Stimulated activated naive CD8-positive, alpha-beta T cell treated with anti-CD3 and anti-CD28 coated beads, Interleukin-15, amount 100 ng/mL, for 72 hours (primary cell): ENCODE measurements around the gene CARD6.
"Not testable (repeated sequence)": the region's sequence is repeated elsewhere in the genome, so short reads cannot be mapped to it uniquely, and the experiment has no call there.

Experiments
- ATAC-seq: fragments of 150-1000 bp; cut with Tn5 transposase; 2 replicates; pipeline ENCODE4 v1.10.0; 2021; ENCODE audit warnings: mild to moderate bottlenecking, moderate library complexity
- DNase-seq, 2 donors: peaks; one replicate each; pipeline ENCODE4 v3.0.0; 2021 to 2022
- H3K27ac Mint-ChIP-seq, 2 donors: one replicate each; pipeline ENCODE4 v1.8.0; 2022; ENCODE audit warnings: mild to moderate bottlenecking in 2 of 2, mixed read lengths in 2 of 2, moderate library complexity in 2 of 2
- H3K27me3 Mint-ChIP-seq: one replicate; pipeline ENCODE4 v1.8.0; 2022; ENCODE audit warnings: mixed read lengths
- H3K4me1 Mint-ChIP-seq: one replicate; pipeline ENCODE4 v1.8.0; 2022; ENCODE audit warnings: mild to moderate bottlenecking, mixed read lengths
- H3K4me3 Mint-ChIP-seq, 2 donors: one replicate each; pipeline ENCODE4 v1.8.0; 2022; ENCODE audit warnings: mild to moderate bottlenecking in 2 of 2, mixed read lengths in 2 of 2, moderate library complexity in 1 of 2
- H3K9me3 Mint-ChIP-seq, 2 donors: one replicate each; pipeline ENCODE4 v1.8.0; 2022; ENCODE audit warnings: mixed read lengths in 2 of 2

CARD6 gene

GRCh38 chr5:40838086-40838485 lies 3.1 kb upstream of the CARD6 start:
- H3K9me3 Mint-ChIP-seq, result no peaks in the 10 kb centered on the region
- DNase-seq, result no peak
- H3K27me3 Mint-ChIP-seq, result peaks cover 12% of the 10 kb centered on the region
- no peak overlapping the region for H3K27ac Mint-ChIP-seq
- H3K4me3 Mint-ChIP-seq, result no peak overlapping the region
- no peak for ATAC-seq
- peaks cover 24% of the 10 kb centered on the region for H3K4me1 Mint-ChIP-seq

GRCh38 chr5:40842351-40842750 lies 1.2 kb downstream of the CARD6 start:
- Mint-ChIP-seq H3K27ac (peak overlapping the region in 1 of 2 donors; percentile 33), H3K9me3 (no peaks in the 10 kb centered on the region), H3K4me1 (peaks cover 7% of the 10 kb centered on the region), H3K27me3 (peaks cover 19% of the 10 kb centered on the region), H3K4me3 (no peak overlapping the region)
- ATAC-seq (no peak), DNase-seq (no peak)

DNA sequence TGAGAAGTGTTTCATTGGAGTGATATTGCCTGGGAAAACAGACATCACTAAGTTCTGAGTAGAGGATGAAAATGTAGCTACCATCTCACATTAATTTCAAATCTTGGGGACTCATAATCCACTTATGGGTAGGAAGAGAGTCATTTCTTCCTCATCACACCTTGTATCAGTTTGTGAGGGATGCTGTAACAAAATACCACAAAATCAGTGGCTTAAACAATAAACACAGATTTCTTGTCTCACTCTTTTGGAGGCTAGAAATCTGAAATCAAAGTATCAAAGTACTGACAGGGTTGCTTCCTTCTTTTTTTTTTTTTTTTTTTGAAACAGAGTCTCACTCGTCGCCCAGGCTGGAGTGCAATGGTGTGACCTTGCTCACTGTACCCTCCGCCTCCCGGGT lies 3.4 kb downstream of the CARD6 start:
- H3K27ac Mint-ChIP-seq, result no peak overlapping the region
- peaks cover 21% of the 10 kb centered on the region for H3K27me3 Mint-ChIP-seq
- H3K9me3 Mint-ChIP-seq, result no peaks in the 10 kb centered on the region
- DNase-seq (no peak), ATAC-seq (no peak)
- peaks cover 7% of the 10 kb centered on the region for H3K4me1 Mint-ChIP-seq
- H3K4me3 Mint-ChIP-seq, result no peak overlapping the region

- H3K4me1 Mint-ChIP-seq, result peaks cover 4% of the 10 kb centered on the region
- no peak overlapping the region for H3K27ac Mint-ChIP-seq
- DNase-seq (no peak), ATAC-seq (no peak)
- H3K9me3 Mint-ChIP-seq, result no peaks in the 10 kb centered on the region
- peaks cover 19% of the 10 kb centered on the region for H3K27me3 Mint-ChIP-seq
- H3K4me3 Mint-ChIP-seq, result no peak overlapping the region
Observed at GRCh38 chr5:40846371-40846770, 5.2 kb downstream of the CARD6 start.

GRCh38 chr5:40847525-40847924 lies 6.4 kb downstream of the CARD6 start:
- no peak overlapping the region for H3K27ac Mint-ChIP-seq
- H3K4me3 Mint-ChIP-seq, result no peak overlapping the region
- H3K4me1 Mint-ChIP-seq, result no peaks in the 10 kb centered on the region
- H3K27me3 Mint-ChIP-seq, result peaks cover 15% of the 10 kb centered on the region
- H3K9me3 Mint-ChIP-seq, result no peaks in the 10 kb centered on the region
- ATAC-seq (no peak), DNase-seq (no peak)

- H3K4me3 Mint-ChIP-seq, result no peak overlapping the region
- no peak for DNase-seq
- H3K27ac Mint-ChIP-seq, result no peak overlapping the region
- no peak for ATAC-seq
- no peaks in the 10 kb centered on the region for H3K9me3 Mint-ChIP-seq
- peaks cover 5% of the 10 kb centered on the region for H3K27me3 Mint-ChIP-seq
- H3K4me1 Mint-ChIP-seq, result no peaks in the 10 kb centered on the region
Observed at GRCh38 chr5:40853632-40854192, 12.5 kb downstream of the CARD6 start.

DNA sequence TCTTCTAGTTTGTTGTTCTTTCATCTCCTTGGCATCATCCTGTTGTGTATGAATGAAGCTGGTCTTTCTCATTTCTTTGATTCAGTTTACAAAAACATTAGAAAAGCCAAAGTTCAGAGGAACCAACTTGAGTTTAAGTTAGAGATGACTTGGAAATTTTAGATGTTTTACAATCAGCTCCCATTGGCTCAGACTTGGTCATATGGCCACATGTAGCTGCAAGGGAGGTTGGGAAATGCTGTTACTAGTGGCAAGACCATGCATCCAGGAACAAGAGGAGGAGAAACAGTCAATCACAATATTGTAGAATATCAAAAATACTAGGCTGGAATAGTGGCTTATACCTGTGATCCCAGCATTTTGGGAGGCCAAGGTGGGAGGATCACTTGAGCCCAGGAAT lies 19.5 kb downstream of the CARD6 start:
- no peak for DNase-seq
- H3K9me3 Mint-ChIP-seq, result peaks cover 0 to 10% of the 10 kb centered on the region in 2 donors
- H3K4me3 Mint-ChIP-seq, result no peak overlapping the region
- no peaks in the 10 kb centered on the region for H3K4me1 Mint-ChIP-seq
- no peak overlapping the region for H3K27ac Mint-ChIP-seq
- no peak for ATAC-seq
- no peaks in the 10 kb centered on the region for H3K27me3 Mint-ChIP-seq

DNA sequence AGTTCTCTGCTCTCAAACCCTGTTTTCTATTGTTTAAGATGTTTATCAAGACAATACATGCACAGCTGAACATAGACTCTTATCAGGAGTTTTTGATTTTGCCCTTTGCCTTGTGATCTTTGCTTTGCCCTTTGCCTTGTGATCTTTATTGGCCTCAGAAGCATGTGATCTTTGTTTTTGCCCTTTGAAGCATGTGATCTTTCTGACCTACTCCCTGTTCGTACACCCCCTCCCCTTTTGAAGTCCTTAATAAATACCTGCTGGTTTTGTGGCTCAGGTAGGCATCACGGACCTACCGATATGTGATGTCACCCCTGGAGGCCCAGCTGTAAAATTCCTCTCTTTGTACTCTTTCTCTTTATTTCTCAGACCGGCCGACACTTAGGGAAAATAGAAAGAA lies 23.8 kb downstream of the CARD6 start:
- H3K27ac Mint-ChIP-seq, H3K4me3 Mint-ChIP-seq, H3K27me3 Mint-ChIP-seq, H3K4me1 Mint-ChIP-seq, ATAC-seq, H3K9me3 Mint-ChIP-seq, DNase-seq: not testable (repeated sequence)

DNA sequence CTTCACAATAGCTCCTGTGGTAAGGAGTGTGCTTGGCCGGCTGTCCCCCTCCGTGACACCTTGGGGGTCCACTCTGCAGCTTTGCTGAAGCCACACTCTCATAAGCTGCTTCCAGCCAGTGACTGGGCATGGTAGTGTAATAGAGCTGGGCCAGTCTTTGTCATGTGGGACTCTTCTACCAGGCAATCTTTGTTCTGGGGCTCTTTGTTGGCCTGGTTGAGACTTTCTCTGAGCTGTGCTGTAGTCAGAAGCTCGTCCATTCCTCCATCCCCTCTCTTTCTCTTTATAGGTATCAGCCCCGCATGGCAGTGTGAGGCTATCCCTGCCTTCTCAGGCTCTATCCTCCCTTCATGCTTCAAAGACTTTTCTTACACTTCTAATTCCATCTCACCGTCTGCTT lies 25.7 kb downstream of the CARD6 start:
- Mint-ChIP-seq H3K9me3 (peaks cover 0 to 10% of the 10 kb centered on the region in 2 donors), H3K4me3 (no peak overlapping the region), H3K27ac (no peak overlapping the region)

GRCh38 chr5:40869384-40869783 lies 28.2 kb downstream of the CARD6 start:
- no peak for ATAC-seq
- no peak for DNase-seq

More for the DNA sequence above, 25.7 kb downstream of the CARD6 start:
- Mint-ChIP-seq H3K4me1 (no peaks in the 10 kb centered on the region), H3K27me3 (no peaks in the 10 kb centered on the region)
- ATAC-seq (no peak), DNase-seq (no peak)

DNA sequence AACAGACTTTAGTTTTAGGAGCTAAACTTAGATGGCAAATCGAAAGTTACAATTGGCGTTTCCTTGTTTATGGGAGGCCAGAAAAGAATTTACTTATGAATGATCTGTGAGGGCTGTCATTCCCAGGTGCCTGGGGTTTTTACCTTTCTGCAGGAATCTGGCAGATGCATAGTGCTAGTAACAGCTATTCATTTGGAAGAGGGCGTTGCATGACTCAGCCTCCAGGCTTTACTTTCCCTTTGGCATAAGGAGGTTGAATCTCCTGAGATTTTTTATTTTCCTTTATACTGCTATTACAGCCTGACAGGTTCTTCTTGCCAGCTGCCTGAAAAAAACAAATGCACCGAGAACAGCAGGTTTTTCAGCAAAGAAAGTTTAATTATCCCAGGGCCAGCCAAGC lies 30.0 kb downstream of the CARD6 start:
- Mint-ChIP-seq H3K4me1 (no peaks in the 10 kb centered on the region), H3K27me3 (no peaks in the 10 kb centered on the region), H3K9me3 (no peaks in the 10 kb centered on the region), H3K27ac (no peak overlapping the region), H3K4me3 (no peak overlapping the region)
- DNase-seq (no peak), ATAC-seq (no peak)

More at GRCh38 chr5:40869384-40869783, 28.2 kb downstream of the CARD6 start:
- H3K4me3 Mint-ChIP-seq, result no peak overlapping the region
- H3K27me3 Mint-ChIP-seq, result no peaks in the 10 kb centered on the region
- no peak overlapping the region for H3K27ac Mint-ChIP-seq
- H3K4me1 Mint-ChIP-seq, result no peaks in the 10 kb centered on the region
- H3K9me3 Mint-ChIP-seq, result peaks cover 0 to 10% of the 10 kb centered on the region in 2 donors

GRCh38 chr5:40872253-40872652 lies 31.1 kb downstream of the CARD6 start:
- not testable (repeated sequence) for DNase-seq, H3K27ac Mint-ChIP-seq, H3K9me3 Mint-ChIP-seq, ATAC-seq, H3K4me1 Mint-ChIP-seq, H3K4me3 Mint-ChIP-seq, H3K27me3 Mint-ChIP-seq

GRCh38 chr5:40873286-40873880 lies 32.2 kb downstream of the CARD6 start:
- peaks cover 12 to 14% of the 10 kb centered on the region in 2 donors for H3K9me3 Mint-ChIP-seq
- no peaks in the 10 kb centered on the region for H3K4me1 Mint-ChIP-seq
- no peak overlapping the region for H3K27ac Mint-ChIP-seq
- no peaks in the 10 kb centered on the region for H3K27me3 Mint-ChIP-seq
- no peak for ATAC-seq
- no peak for DNase-seq
- no peak overlapping the region for H3K4me3 Mint-ChIP-seq

DNA sequence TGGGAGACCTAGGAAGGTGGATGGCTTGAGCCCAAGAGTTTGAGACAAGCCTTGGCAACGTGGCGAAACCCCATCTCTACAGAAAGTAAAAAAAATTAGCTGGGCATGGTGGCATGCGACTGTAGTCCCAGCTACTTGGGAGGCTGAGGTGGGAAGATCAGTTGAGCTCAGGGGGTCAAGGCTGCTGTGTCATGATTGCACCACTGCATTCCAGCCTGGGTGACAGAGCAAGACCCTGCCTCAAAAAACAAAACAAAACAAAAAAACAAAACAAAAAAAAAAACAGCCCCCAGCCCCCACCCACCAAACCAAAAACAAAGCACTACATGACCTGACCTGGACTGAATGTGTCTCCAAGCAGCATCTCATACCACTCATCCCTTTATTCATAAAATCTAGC lies 34.8 kb downstream of the CARD6 start:
- ATAC-seq, result no peak
- Mint-ChIP-seq H3K4me3 (no peak overlapping the region), H3K27me3 (no peaks in the 10 kb centered on the region), H3K4me1 (no peaks in the 10 kb centered on the region), H3K9me3 (peaks cover 12 to 14% of the 10 kb centered on the region in 2 donors), H3K27ac (no peak overlapping the region)
- no peak for DNase-seq

DNA sequence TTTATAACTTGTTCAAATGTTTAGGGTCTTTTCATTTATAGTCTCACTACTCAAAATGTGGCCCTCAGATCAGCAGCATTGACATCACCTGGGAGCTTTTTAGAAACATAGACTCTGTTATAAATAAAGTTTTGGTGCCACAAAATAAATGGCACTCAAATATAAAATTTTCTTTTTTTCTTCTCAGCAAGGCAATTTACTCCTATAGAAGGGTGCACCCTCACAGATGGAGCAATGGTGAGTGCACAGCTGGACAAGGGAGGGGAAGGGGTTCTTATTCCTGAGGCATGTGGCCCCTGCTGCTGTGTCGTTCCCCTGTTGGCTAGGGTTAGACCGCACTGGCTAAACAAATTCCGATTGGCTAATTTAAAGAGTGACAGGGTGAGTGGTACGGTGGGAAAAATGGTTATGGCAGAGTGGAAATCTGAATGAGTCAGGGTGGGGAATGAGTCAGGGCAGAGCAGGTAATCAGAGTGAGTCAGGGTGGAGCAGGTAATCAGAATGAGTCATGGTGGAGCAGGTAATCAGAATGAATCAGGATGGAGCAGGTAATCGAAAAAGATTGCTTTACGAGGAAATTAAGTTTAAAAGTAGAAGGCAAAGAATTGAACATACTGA lies 36.3 kb downstream of the CARD6 start:
- H3K4me3 Mint-ChIP-seq, result no peak overlapping the region
- ATAC-seq (no peak), DNase-seq (peak in 1 of 2 donors; percentile 14)
- H3K9me3 Mint-ChIP-seq, result peaks cover 12 to 20% of the 10 kb centered on the region in 2 donors
- no peaks in the 10 kb centered on the region for H3K4me1 Mint-ChIP-seq
- H3K27ac Mint-ChIP-seq, result no peak overlapping the region
- peaks cover 8% of the 10 kb centered on the region for H3K27me3 Mint-ChIP-seq

DNA sequence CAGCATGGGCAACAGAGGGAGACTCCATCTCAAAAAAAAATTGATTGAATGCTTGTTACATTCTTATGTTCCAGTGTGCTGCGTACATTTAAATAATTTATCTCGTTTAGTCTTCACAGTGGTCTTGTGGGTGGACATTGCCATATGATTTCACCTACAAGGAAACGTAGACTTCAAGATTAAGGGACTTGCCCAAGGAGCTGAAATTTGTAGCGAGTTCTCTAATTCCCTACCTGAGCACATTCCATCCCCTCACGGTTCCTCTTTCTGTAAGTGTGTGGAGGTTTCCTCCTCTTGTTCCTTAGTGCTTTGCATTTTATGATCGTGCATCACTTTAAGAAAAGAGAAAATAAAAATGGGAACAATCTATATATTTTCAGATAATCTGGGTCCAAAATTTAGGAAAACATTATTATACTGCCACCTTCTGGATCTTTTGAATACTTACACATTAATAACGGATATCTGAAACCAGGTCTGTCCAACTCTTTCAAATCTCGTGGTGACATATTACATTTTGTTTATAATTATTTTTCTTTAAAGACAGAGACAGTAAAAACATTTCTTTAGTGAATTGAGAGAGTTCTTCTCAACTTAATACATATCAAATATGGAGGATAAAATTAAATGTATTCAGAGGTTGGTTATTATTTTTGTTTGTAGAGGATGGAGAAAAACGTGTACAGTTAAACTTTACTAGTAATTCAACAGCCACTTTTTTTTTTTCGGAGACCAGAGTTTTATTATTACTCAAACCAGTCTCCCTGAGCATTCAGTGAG lies 38.2 kb downstream of the CARD6 start:
- Mint-ChIP-seq H3K4me1 (no peaks in the 10 kb centered on the region), H3K4me3 (no peak overlapping the region), H3K27me3 (peaks cover 8% of the 10 kb centered on the region), H3K27ac (no peak overlapping the region), H3K9me3 (peaks cover 12 to 20% of the 10 kb centered on the region in 2 donors)
- DNase-seq (no peak), ATAC-seq (no peak)
